ENCODE measurements around the gene IGSF9B.

Gene IGSF9B

DNA sequence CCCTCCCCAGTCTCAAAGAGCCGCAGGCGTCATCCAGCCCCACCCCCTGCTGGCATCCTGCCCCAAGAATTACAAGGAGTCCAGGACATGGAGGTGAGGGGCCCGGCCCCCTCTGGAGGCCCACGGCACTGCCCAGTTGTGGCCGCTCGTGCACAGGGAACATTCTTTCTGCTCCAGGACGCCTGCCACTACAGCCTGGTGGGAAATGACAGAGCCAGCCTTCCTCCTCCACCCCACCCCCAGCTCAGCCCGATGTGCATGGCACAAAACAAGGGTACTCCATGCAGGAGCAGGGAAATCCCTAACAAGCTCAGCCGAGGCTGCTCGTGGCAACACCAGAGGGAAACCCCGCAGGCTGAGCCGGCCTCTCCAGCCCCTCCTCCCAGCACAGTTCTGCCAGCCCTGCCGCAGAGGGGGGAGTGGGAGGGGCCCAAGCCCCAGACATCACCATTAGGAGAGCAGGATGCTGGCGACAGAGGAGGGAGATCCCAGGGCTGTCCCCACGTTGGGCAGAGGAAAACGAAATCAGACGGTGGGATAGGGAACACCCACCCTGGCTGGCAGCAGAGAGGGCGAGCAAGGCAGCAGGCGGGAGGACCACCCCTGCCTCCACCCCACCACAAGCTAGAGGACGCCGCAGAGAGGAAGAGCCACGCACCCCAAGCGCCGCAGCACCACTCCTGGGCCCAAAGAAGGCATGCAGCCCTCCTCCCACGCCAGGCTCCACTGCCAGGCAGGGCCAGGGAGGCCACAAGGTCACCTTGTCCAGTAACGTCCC, 10.0 kb downstream of the IGSF9B start:
- DNase-seq (ENCODE audit: low read depth): no peak
- no peak overlapping the region for H3K4me3 ChIP-seq (ENCODE audit: low read depth, low read length)
- TF ChIP-seq, protein P1, sequence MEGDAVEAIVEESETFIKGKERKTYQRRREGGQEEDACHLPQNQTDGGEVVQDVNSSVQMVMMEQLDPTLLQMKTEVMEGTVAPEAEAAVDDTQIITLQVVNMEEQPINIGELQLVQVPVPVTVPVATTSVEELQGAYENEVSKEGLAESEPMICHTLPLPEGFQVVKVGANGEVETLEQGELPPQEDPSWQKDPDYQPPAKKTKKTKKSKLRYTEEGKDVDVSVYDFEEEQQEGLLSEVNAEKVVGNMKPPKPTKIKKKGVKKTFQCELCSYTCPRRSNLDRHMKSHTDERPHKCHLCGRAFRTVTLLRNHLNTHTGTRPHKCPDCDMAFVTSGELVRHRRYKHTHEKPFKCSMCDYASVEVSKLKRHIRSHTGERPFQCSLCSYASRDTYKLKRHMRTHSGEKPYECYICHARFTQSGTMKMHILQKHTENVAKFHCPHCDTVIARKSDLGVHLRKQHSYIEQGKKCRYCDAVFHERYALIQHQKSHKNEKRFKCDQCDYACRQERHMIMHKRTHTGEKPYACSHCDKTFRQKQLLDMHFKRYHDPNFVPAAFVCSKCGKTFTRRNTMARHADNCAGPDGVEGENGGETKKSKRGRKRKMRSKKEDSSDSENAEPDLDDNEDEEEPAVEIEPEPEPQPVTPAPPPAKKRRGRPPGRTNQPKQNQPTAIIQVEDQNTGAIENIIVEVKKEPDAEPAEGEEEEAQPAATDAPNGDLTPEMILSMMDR (IDR thresholded peaks at IDR 0.05; ENCODE audit: control insufficient read depth, extremely low read depth, insufficient read depth): no peak

DNA sequence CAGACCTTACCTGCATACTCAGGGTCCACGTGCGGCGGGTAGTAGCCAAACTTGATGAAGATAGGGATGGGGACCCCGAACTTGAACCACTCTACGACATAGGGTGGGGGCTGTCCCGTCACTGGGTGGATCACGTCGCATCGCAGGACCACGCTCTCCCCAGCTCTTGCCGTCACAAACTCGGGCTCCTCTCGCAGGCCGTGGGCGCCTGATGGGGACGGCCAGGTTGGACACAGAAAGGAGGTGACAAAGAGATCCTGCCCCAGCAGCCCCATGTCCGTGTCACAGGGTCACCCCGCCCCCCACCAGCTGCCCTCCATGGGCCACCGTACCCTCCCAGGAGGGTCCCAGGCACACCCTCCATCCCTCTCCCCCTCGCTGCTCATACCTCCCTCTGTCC, 10.7 kb downstream of the IGSF9B start:
- no peak for DNase-seq (ENCODE audit: low read depth)
- TF ChIP-seq, protein P1 (IDR thresholded peaks at IDR 0.05; ENCODE audit: control insufficient read depth, extremely low read depth, insufficient read depth): no peak
- no peak overlapping the region for H3K4me3 ChIP-seq (ENCODE audit: low read depth, low read length)

DNA sequence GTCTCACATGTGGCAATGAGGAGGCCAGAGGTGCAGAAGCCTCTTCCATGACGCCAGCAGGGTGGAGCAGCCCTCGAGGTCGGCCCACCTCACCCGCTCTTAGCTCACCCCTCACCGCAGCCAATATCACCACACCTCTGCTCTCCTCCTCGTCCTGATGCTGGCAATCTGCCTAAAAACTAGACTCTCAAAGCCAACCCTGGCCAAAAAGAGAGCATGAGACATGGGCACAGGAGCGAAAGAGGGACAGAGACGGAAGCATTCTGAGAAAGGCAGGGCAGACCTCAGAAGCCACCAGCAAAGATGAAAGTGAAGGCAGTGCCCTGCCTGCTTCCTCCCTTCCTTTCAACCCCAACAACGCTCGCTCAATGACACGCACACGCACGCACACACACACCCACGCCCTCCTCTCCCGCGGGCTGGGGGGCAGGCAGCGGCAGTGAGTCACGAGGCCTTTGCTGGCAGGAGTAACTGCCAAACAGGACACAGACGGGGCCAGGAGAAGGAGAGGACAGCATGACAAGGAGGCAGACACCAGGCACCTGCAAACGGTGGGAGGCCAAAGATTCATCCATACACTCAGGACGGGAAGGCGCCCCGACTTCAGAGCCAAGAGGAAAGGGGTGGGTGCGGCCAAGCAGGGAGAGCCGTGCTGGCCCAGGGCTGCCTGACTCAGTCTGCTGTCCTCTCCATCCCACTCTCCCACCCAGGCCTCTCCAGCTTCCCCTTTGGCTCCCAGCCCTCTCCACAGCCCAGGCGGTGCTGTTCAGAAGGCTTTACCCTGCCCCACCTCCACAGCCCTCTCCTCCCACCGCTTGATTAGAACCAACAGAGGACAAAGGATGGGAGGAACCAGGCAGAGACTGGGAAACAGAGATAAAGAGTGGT, 11.4 kb downstream of the IGSF9B start:
- TF ChIP-seq, protein P1 (IDR thresholded peaks at IDR 0.05; ENCODE audit: control insufficient read depth, extremely low read depth, insufficient read depth): no peak
- H3K4me3 ChIP-seq (ENCODE audit: low read depth, low read length): no peak overlapping the region
- DNase-seq (ENCODE audit: low read depth): no peak

DNA sequence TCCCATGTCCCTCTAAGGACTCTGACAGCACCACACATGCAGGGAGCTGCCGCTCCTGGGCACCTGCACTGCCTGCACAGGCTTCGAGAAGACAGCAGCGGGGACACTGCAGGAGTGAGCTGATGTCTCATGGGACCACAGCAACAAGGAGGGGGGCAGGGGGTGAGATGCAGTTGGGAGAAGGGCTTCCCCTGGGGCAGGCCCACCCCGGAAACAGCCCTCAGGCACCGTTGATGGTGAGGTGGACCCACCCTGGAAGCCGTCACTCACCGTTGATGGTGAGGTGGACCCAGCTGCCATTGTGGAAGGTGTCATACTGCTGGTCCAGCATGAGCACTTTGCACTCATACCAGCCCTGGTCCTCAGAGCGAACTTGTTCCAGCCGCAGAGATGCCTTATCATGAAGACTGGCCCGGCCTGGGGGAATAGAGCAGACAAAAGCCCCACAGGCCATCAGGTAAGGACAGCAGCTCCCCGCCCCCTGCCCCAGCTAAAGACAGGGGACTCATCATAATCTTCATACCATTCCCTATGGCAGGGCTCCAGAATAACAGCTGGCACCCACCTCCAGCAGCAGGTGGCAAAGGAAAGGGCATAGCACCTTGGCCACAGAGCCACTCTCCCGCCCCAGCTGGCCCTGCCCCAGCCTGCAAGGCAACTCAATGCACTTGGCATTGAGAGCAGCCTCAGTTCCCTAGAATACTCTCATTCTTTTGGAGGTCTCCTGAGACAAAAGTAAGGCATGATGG, 12.6 kb downstream of the IGSF9B start:
- no peak overlapping the region for H3K4me3 ChIP-seq (ENCODE audit: low read depth, low read length)
- TF ChIP-seq, protein P1 (IDR thresholded peaks at IDR 0.05; ENCODE audit: control insufficient read depth, extremely low read depth, insufficient read depth): no peak
- no peak for DNase-seq (ENCODE audit: low read depth)

DNA sequence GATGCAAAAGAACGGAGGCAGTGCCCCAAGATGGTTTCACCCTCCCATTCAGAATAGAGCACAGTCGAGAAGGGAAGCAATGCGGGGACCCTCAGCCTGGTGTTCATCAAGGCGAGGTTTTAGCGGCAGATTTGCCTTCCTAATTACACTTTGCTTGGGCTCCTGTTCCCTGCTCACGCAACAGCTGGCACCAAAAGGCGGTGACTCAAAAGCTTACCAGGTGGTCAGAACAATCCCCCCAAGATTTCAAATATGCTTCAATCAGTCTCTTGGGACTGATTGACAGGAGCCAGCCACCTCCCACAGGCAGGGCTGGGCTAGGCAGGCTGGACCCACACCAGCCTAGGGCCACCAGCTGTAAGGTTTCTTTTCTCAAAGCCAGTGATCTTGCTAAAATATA, 14.2 kb downstream of the IGSF9B start:
- DNase-seq (ENCODE audit: low read depth): no peak
- no peak overlapping the region for H3K4me3 ChIP-seq (ENCODE audit: low read depth, low read length)
- TF ChIP-seq, protein P1 (IDR thresholded peaks at IDR 0.05; ENCODE audit: control insufficient read depth, extremely low read depth, insufficient read depth): no peak

DNA sequence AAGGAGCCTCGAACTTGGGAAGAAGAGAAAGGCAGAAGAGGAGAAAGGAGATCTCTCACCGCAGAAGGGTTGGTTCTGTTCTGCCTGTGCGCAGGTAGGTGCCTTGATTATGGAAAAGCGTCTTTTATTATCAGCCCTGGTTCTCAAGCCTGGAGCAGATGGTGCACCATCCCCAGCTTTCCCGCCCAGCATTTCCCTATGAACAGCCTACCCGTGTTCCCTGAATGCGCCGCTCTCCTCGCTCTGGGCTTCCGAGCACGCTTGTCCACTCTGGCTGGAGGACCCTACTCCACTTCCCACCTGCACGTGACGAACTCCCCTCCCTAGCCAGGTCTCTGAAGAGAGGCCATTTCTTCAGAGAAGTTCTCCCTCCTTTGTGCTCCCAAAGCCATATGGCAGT, 15.2 kb downstream of the IGSF9B start:
- no peak for DNase-seq (ENCODE audit: low read depth)
- H3K4me3 ChIP-seq (ENCODE audit: low read depth, low read length): no peak overlapping the region

More for the DNA sequence above, 15.2 kb downstream of the IGSF9B start:
- TF ChIP-seq, protein P1 (IDR thresholded peaks at IDR 0.05; ENCODE audit: control insufficient read depth, extremely low read depth, insufficient read depth): no peak
